ENCODE results near the gene BEST3.

DNA sequence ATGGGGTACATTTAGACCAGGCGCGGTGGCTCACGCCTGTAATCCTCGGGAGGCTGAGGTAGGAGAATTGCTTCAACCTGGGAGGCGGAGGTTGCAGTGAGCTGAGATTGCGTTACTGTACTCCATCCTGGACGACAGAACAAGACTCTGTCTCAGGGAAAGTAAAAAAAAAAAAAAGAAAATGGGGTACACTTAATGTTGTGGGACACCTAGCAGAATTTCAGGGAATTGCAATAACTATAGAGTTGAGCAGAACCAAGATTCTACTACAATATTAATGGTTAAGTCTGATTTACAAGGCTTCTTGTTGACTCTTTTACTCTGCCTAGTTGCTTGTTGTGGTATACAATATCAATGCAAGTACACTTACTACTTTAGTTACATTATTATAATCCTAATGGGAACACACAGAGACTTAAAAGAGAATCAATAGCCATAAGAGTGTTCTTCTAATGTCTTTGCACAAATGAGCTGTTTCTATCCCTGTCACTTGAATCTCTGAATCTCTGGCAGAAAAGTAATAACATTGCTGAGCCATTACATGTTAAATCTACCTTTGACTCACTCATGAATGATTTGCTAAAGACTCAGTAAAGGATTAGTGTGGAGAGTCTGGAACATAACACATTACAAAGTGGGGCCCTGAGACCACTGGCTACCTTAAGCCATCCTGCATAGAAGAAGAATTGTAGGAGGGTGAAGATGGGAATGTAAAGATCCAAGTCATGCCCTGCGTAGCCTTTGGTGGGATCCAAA is 22.7 kb downstream of the BEST3 start:
- TF ChIP-seq POLR2A (IDR thresholded peaks at IDR 0.05; ENCODE audit: low read depth, low read length): no peak
- TF ChIP-seq, protein P1, sequence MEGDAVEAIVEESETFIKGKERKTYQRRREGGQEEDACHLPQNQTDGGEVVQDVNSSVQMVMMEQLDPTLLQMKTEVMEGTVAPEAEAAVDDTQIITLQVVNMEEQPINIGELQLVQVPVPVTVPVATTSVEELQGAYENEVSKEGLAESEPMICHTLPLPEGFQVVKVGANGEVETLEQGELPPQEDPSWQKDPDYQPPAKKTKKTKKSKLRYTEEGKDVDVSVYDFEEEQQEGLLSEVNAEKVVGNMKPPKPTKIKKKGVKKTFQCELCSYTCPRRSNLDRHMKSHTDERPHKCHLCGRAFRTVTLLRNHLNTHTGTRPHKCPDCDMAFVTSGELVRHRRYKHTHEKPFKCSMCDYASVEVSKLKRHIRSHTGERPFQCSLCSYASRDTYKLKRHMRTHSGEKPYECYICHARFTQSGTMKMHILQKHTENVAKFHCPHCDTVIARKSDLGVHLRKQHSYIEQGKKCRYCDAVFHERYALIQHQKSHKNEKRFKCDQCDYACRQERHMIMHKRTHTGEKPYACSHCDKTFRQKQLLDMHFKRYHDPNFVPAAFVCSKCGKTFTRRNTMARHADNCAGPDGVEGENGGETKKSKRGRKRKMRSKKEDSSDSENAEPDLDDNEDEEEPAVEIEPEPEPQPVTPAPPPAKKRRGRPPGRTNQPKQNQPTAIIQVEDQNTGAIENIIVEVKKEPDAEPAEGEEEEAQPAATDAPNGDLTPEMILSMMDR (IDR thresholded peaks at IDR 0.05; ENCODE audit: extremely low read depth in 1 of 2, insufficient read depth in 1 of 2, low read depth in 1 of 2, low read length in 2 of 2): no peak
- TF ChIP-seq EZH2 (IDR thresholded peaks at IDR 0.05; ENCODE audit: borderline replicate concordance, low read depth, low read length, severe bottlenecking): no peak
- TF ChIP-seq JUN (IDR thresholded peaks at IDR 0.05; ENCODE audit: borderline replicate concordance, insufficient read depth, insufficient read length, low read depth): no peak
- TF ChIP-seq POLR2AphosphoS5 (IDR thresholded peaks at IDR 0.05; ENCODE audit: insufficient read depth, low read depth, low read length): no peak
- no peak for TF ChIP-seq FOS (IDR thresholded peaks at IDR 0.05; ENCODE audit: borderline replicate concordance, insufficient read depth, low read length)
- TF ChIP-seq, protein P2, sequence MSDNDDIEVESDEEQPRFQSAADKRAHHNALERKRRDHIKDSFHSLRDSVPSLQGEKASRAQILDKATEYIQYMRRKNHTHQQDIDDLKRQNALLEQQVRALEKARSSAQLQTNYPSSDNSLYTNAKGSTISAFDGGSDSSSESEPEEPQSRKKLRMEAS (IDR thresholded peaks at IDR 0.05; ENCODE audit: insufficient read depth, insufficient read length): no peak
- TF ChIP-seq MYC (IDR thresholded peaks at IDR 0.05; ENCODE audit: low read depth, low read length): no peak
